Suprapubic skin (tissue), 3 donors: ENCODE data around the gene ZNF480.
"Not testable (repeated sequence)": the region's sequence is repeated elsewhere in the genome, so short reads cannot be mapped to it uniquely, and the experiment has no call there.

Source experiments
- POLR2A ChIP-seq, 2 donors: fragments of 450-650 bp; IDR thresholded peaks; one replicate each; pipeline ENCODE4 v1.6.1; 2017; ENCODE audit warnings: antibody characterized with exemption in 2 of 2, mild to moderate bottlenecking in 2 of 2, moderate library complexity in 2 of 2
- TF ChIP-seq, protein P1 (sequence below), 2 donors: fragments of 200-600 bp in 1 of 2; fragments of 450-650 bp in 1 of 2; sonication (generic) in 1 of 2; IDR thresholded peaks; one replicate each; pipeline ENCODE4 v1.5.1; 2016 to 2019; ENCODE audit warnings: antibody characterized with exemption in 2 of 2, mild to moderate bottlenecking in 1 of 2, moderate library complexity in 1 of 2

DNA sequence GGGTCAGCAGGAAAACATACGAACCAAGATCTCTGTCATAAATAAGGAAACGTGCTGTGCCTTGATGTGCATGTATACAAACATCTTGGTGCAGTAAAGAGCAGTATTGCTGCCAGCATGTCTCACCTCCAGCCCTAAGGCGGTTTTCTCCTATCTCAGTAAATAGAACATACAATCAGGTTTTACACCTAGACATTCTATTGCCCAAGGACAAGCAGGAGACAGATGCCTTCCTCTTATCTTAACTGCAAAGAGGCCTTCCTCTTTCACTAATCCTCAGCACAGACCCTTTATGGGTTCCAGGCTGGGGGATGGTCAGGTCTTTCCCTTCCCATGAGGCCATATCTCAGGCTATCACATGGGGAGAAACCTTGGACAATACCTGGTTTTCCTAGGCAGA is 42.1 kb downstream of the ZNF480 start:
- TF ChIP-seq, protein P1, sequence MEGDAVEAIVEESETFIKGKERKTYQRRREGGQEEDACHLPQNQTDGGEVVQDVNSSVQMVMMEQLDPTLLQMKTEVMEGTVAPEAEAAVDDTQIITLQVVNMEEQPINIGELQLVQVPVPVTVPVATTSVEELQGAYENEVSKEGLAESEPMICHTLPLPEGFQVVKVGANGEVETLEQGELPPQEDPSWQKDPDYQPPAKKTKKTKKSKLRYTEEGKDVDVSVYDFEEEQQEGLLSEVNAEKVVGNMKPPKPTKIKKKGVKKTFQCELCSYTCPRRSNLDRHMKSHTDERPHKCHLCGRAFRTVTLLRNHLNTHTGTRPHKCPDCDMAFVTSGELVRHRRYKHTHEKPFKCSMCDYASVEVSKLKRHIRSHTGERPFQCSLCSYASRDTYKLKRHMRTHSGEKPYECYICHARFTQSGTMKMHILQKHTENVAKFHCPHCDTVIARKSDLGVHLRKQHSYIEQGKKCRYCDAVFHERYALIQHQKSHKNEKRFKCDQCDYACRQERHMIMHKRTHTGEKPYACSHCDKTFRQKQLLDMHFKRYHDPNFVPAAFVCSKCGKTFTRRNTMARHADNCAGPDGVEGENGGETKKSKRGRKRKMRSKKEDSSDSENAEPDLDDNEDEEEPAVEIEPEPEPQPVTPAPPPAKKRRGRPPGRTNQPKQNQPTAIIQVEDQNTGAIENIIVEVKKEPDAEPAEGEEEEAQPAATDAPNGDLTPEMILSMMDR (IDR thresholded peaks at IDR 0.05): not testable (repeated sequence)
- not testable (repeated sequence) for TF ChIP-seq POLR2A (IDR thresholded peaks at IDR 0.05)
